GM12864 (cell line): ENCODE measurements around the gene NXPH2.

Source experiments
- DNase-seq: peaks from one replicate; pipeline ENCODE4 v3.0.0-alpha.2; 2011; ENCODE audit warnings: low read depth
- H3K4me3 ChIP-seq: 2 replicates; pipeline ENCODE4 v1.5.1; 2011; ENCODE audit warnings: mild to moderate bottlenecking, low read depth, low read length, control low read depth
- CTCF ChIP-seq: IDR thresholded peaks from 2 replicates; pipeline ENCODE4 v1.5.1; 2011; ENCODE audit warnings: low read depth, mild to moderate bottlenecking, moderate library complexity, low read length, control low read depth, inconsistent platforms; ENCODE audit errors: missing control alignments

The NXPH2 gene

GRCh38 chr2:138763971-138764370, 16.2 kb downstream of the NXPH2 start:
- TF ChIP-seq CTCF = no peak
- H3K4me3 ChIP-seq = no peak overlapping the region
- no peak for DNase-seq

GRCh38 chr2:138762533-138762932, 17.7 kb downstream of the NXPH2 start:
- DNase-seq = no peak
- no peak overlapping the region for H3K4me3 ChIP-seq
- TF ChIP-seq CTCF = no peak

- no peak overlapping the region for H3K4me3 ChIP-seq
- no peak for DNase-seq
- no peak for TF ChIP-seq CTCF
These were observed 19.5 kb downstream of the NXPH2 start for GRCh38 chr2:138760676-138761075.

GRCh38 chr2:138757384-138757783, 22.8 kb downstream of the NXPH2 start:
- no peak for DNase-seq
- H3K4me3 ChIP-seq = no peak overlapping the region
- no peak for TF ChIP-seq CTCF

- no peak for DNase-seq
- H3K4me3 ChIP-seq = no peak overlapping the region
- TF ChIP-seq CTCF = no peak
These were observed 27.8 kb downstream of the NXPH2 start for GRCh38 chr2:138752197-138752956.

- no peak for DNase-seq
These were observed 35.5 kb downstream of the NXPH2 start for GRCh38 chr2:138744713-138745112.

More at GRCh38 chr2:138744713-138745112, 35.5 kb downstream of the NXPH2 start:
- no peak overlapping the region for H3K4me3 ChIP-seq
- no peak for TF ChIP-seq CTCF
